Stimulated activated CD8-positive, alpha-beta memory T cell treated with anti-CD3 and anti-CD28 coated beads, Interleukin-7, amount 100 ng/mL, for 1 hour (primary cell): Measurements from ENCODE around the gene LRGUK.

Experiments
- DNase-seq, 2 donors: peaks; one replicate each; pipeline ENCODE4 v3.0.0-alpha.2; 2020; ENCODE audit warnings: low read depth in 2 of 2

The LRGUK gene

GRCh38 chr7:134128829-134129228 is 1.7 kb downstream of the LRGUK start:
- DNase-seq: no peak

- no peak for DNase-seq
Measured at GRCh38 chr7:134129856-134130523, 2.9 kb downstream of the LRGUK start.

GRCh38 chr7:134134004-134134403 is 6.9 kb downstream of the LRGUK start:
- no peak for DNase-seq

- DNase-seq: peak in 1 of 2 donors; percentile 9
Measured at GRCh38 chr7:134140889-134141867, 14.0 kb downstream of the LRGUK start.

- no peak for DNase-seq
Measured at GRCh38 chr7:134141868-134142264, 14.7 kb downstream of the LRGUK start.

- no peak for DNase-seq
Measured at GRCh38 chr7:134153493-134154136, 26.5 kb downstream of the LRGUK start.

GRCh38 chr7:134154581-134155130 is 27.5 kb downstream of the LRGUK start:
- DNase-seq: no peak

GRCh38 chr7:134155206-134155605 is 28.1 kb downstream of the LRGUK start:
- DNase-seq: no peak

- DNase-seq: no peak
Measured at GRCh38 chr7:134155871-134156270, 28.7 kb downstream of the LRGUK start.

GRCh38 chr7:134165252-134165651 is 38.1 kb downstream of the LRGUK start:
- no peak for DNase-seq

GRCh38 chr7:134167250-134167649 is 40.1 kb downstream of the LRGUK start:
- no peak for DNase-seq

GRCh38 chr7:134167841-134168240 is 40.7 kb downstream of the LRGUK start:
- DNase-seq: no peak

- no peak for DNase-seq
Measured at GRCh38 chr7:134174795-134175261, 47.7 kb downstream of the LRGUK start.

- DNase-seq: no peak
Measured at GRCh38 chr7:134175334-134176036, 48.3 kb downstream of the LRGUK start.

GRCh38 chr7:134176037-134176350 is 48.9 kb downstream of the LRGUK start:
- DNase-seq: no peak

GRCh38 chr7:134179036-134180011 is 52.2 kb downstream of the LRGUK start:
- no peak for DNase-seq

GRCh38 chr7:134180376-134180775 is 53.2 kb downstream of the LRGUK start:
- no peak for DNase-seq

- no peak for DNase-seq
Measured at GRCh38 chr7:134182078-134182477, 54.9 kb downstream of the LRGUK start.

GRCh38 chr7:134184767-134185166 is 57.6 kb downstream of the LRGUK start:
- no peak for DNase-seq

GRCh38 chr7:134186027-134186426 is 58.9 kb downstream of the LRGUK start:
- DNase-seq: no peak
